Upper lobe of left lung (tissue), 4 donors: ENCODE results near the gene NPHP4.

Source experiments
- POLR2A ChIP-seq, 4 donors: fragments of 450-650 bp; IDR thresholded peaks; one replicate each; pipeline ENCODE4 v1.5.1; 2016 to 2017; ENCODE audit warnings: antibody characterized with exemption in 4 of 4, mild to moderate bottlenecking in 2 of 4
- TF ChIP-seq, protein P1 (sequence below), 6 experiments: fragments of 450-650 bp in 4 of 6; fragments of 200-600 bp in 2 of 6; sonication (generic) in 2 of 6; IDR thresholded peaks; one replicate each; pipeline ENCODE4 v1.5.1; 2016 to 2019; ENCODE audit warnings: antibody characterized with exemption in 6 of 6

DNA sequence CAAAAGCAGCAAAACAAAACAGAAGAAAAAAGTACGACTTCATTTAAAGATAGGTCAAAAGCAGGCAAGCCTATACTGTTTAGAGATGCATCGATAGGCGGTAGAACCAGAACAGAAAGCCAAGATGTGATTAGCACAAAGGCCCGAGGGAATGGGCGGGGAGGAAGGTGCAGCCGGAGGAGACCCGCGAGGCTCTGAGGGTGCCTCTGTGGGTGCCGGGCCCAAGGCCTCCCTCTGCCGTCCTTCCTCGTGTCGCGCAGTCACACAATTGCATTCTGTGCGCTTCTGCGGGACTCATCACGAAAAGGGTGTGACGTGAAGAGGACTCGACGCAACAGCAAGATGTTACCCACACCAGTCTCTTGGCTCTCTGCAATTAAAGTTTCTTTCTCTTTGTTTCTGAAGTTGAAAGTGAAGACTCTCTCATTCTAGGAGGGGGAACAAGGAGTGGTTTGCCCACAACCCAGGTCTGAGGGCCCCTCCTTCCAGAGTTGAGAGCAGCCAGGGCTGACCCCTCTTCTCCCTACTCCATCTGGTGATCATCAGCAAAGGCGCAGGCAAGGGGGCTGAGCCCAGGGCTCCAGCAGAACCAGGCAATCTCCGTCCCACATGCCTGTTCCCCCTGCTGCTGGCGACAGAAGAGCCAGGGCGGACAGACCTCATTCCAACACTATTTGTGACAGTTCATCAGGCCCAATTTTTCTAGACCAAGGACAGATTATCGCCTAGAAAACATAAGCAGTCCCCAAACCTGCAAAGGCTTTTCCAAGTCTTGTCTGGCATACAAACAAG lies 41.0 kb downstream of the NPHP4 start:
- TF ChIP-seq, protein P1, sequence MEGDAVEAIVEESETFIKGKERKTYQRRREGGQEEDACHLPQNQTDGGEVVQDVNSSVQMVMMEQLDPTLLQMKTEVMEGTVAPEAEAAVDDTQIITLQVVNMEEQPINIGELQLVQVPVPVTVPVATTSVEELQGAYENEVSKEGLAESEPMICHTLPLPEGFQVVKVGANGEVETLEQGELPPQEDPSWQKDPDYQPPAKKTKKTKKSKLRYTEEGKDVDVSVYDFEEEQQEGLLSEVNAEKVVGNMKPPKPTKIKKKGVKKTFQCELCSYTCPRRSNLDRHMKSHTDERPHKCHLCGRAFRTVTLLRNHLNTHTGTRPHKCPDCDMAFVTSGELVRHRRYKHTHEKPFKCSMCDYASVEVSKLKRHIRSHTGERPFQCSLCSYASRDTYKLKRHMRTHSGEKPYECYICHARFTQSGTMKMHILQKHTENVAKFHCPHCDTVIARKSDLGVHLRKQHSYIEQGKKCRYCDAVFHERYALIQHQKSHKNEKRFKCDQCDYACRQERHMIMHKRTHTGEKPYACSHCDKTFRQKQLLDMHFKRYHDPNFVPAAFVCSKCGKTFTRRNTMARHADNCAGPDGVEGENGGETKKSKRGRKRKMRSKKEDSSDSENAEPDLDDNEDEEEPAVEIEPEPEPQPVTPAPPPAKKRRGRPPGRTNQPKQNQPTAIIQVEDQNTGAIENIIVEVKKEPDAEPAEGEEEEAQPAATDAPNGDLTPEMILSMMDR (IDR thresholded peaks at IDR 0.05), result no peak
- no peak for TF ChIP-seq POLR2A (IDR thresholded peaks at IDR 0.05)
